HepG2 (cell line): Measurements from ENCODE around the gene CHKA. TPM values are rescaled to one million over a fixed set of nuclear protein-coding genes. Genes with fewer than 3 reads are reported as not detected.

Experiments used
- ATF5 ChIP-seq: sonication (generic); formaldehyde crosslinking; IDR thresholded peaks from 2 replicates; pipeline ENCODE4 v1.4.0; 2020; ENCODE audit warnings: mild to moderate bottlenecking, low read depth, missing genetic modification reagents
- BRCA1 ChIP-seq: sonication (generic); formaldehyde crosslinking; IDR thresholded peaks from 2 replicates; pipeline ENCODE4 v1.4.0; 2020; ENCODE audit warnings: missing genetic modification reagents
- CBX5 ChIP-seq: sonication (generic); formaldehyde crosslinking; IDR thresholded peaks from 2 replicates; pipeline ENCODE4 v1.4.0; 2020; ENCODE audit warnings: missing genetic modification reagents, borderline replicate concordance
- DPF2 ChIP-seq: sonication (generic); formaldehyde crosslinking; IDR thresholded peaks from 2 replicates; pipeline ENCODE4 v1.4.0; 2020; ENCODE audit warnings: mild to moderate bottlenecking, low read depth, missing genetic modification reagents, borderline replicate concordance
- ELF4 ChIP-seq: sonication (generic); formaldehyde crosslinking; IDR thresholded peaks from 2 replicates; pipeline ENCODE4 v1.5.0; 2020; ENCODE audit warnings: missing genetic modification reagents, mild to moderate bottlenecking, moderate library complexity, borderline replicate concordance
- ETV6 ChIP-seq: sonication (generic); formaldehyde crosslinking; conservative IDR thresholded peaks from 2 replicates; pipeline ENCODE4 v1.4.0; 2020; ENCODE audit warnings: missing genetic modification reagents
- GLI4 ChIP-seq: sonication (generic); formaldehyde crosslinking; IDR thresholded peaks from 2 replicates; pipeline ENCODE4 v1.5.1; 2020; ENCODE audit warnings: missing genetic modification reagents, mild to moderate bottlenecking, moderate library complexity, borderline replicate concordance
- HDAC1 ChIP-seq: sonication (generic); formaldehyde crosslinking; IDR thresholded peaks from 2 replicates; pipeline ENCODE4 v1.5.1; 2020; ENCODE audit warnings: mild to moderate bottlenecking, missing genetic modification reagents
- HNF4G ChIP-seq, 2 experiments: sonication (generic) in 1 of 2; formaldehyde crosslinking in 1 of 2; IDR thresholded peaks; 2 replicates each; pipeline versions ENCODE4 v1.4.0 to v1.6.1; 2011 to 2020; ENCODE audit warnings: borderline replicate concordance in 2 of 2, low read depth in 2 of 2, mild to moderate bottlenecking in 2 of 2, low read length in 1 of 2, missing genetic modification reagents in 1 of 2, moderate library complexity in 1 of 2
- MBD4 ChIP-seq: IDR thresholded peaks from 2 replicates; pipeline ENCODE4 v1.6.1; 2012; ENCODE audit warnings: low read length, inconsistent platforms, borderline replicate concordance
- MIXL1 ChIP-seq: IDR thresholded peaks from 2 replicates; pipeline ENCODE4 v1.6.1; 2016
- NPAS2 ChIP-seq: sonication (generic); formaldehyde crosslinking; IDR thresholded peaks from 2 replicates; pipeline ENCODE4 v1.8.0; 2022; ENCODE audit warnings: mild to moderate bottlenecking, missing genetic modification reagents, borderline replicate concordance
- PHF8 ChIP-seq: sonication (generic); formaldehyde crosslinking; IDR thresholded peaks from 2 replicates; pipeline ENCODE4 v1.5.0; 2020; ENCODE audit warnings: missing genetic modification reagents
- PITX1 ChIP-seq: sonication (generic); formaldehyde crosslinking; IDR thresholded peaks from 2 replicates; pipeline ENCODE4 v1.5.1; 2020; ENCODE audit warnings: mild to moderate bottlenecking, missing genetic modification reagents
- RARA ChIP-seq: IDR thresholded peaks from 2 replicates; pipeline ENCODE4 v1.6.1; 2016; ENCODE audit warnings: missing genetic modification reagents, missing compliant biosample characterization
- REPIN1 ChIP-seq: sonication (generic); formaldehyde crosslinking; IDR thresholded peaks from 2 replicates; pipeline ENCODE4 v1.8.0; 2022; ENCODE audit warnings: missing genetic modification reagents, low read depth, mild to moderate bottlenecking, borderline replicate concordance
- SIX1 ChIP-seq: sonication (generic); formaldehyde crosslinking; IDR thresholded peaks from 2 replicates; pipeline ENCODE4 v1.4.0; 2020; ENCODE audit warnings: missing genetic modification reagents, borderline replicate concordance
- THAP11 ChIP-seq: IDR thresholded peaks from 2 replicates; pipeline ENCODE4 v1.6.1; 2016; ENCODE audit warnings: missing biosample characterization, missing genetic modification reagents
- ZBTB7B ChIP-seq: sonication (generic); formaldehyde crosslinking; IDR thresholded peaks from 2 replicates; pipeline ENCODE4 v1.4.0; 2020; ENCODE audit warnings: missing genetic modification reagents
- ZFP36L1 ChIP-seq: sonication (generic); formaldehyde crosslinking; IDR thresholded peaks from 2 replicates; pipeline ENCODE4 v1.8.0; 2022; ENCODE audit warnings: mild to moderate bottlenecking, missing genetic modification reagents, moderate library complexity
- ZFP41 ChIP-seq: sonication (generic); formaldehyde crosslinking; IDR thresholded peaks from 2 replicates; pipeline ENCODE4 v1.4.0; 2020; ENCODE audit warnings: mild to moderate bottlenecking, missing genetic modification reagents, borderline replicate concordance
- ZNF292 ChIP-seq: sonication (generic); formaldehyde crosslinking; IDR thresholded peaks from 2 replicates; pipeline ENCODE4 v1.8.1; 2022; ENCODE audit warnings: mild to moderate bottlenecking, low read depth, missing genetic modification reagents, borderline replicate concordance
- ZNF556 ChIP-seq: sonication (generic); formaldehyde crosslinking; IDR thresholded peaks from 2 replicates; pipeline ENCODE4 v1.4.0; 2020; ENCODE audit warnings: mild to moderate bottlenecking, missing genetic modification reagents, borderline replicate concordance
- ZNF619 ChIP-seq: sonication (generic); formaldehyde crosslinking; IDR thresholded peaks from 2 replicates; pipeline ENCODE4 v1.4.0; 2020; ENCODE audit warnings: mild to moderate bottlenecking, missing genetic modification reagents
- ZNF691 ChIP-seq: sonication (generic); formaldehyde crosslinking; IDR thresholded peaks from 2 replicates; pipeline ENCODE4 v1.4.0; 2020; ENCODE audit warnings: missing genetic modification reagents, low read depth, mild to moderate bottlenecking, borderline replicate concordance
- ZSCAN29 ChIP-seq: sonication (generic); formaldehyde crosslinking; conservative IDR thresholded peaks from 2 replicates; pipeline ENCODE4 v1.4.0; 2020; ENCODE audit warnings: mild to moderate bottlenecking, missing genetic modification reagents
- polyA plus RNA-seq, 8 experiments: library from polyadenylated mRNA; depleted of rRNA in 3 of 8; stranded (reverse) in 7 of 8; unstranded in 1 of 8; fragments of >200 nt; fragmentation: Illumina TruSeq in 4 of 8; extraction: Trizol in 4 of 8; gene quantifications; 2 replicates each; pipeline versions ENCODE4 v1.2.1 to v1.2.3, GENCODE V29; 2011 to 2016; ENCODE audit warnings: low read depth in 4 of 8, missing spikeins in 1 of 8, mixed read lengths in 1 of 8; ENCODE audit not compliant: insufficient read depth in 1 of 8
- total RNA-seq, 5 experiments: library from RNA; depleted of rRNA; stranded (reverse); fragments of >200 nt; fragmentation: Illumina TruSeq; extraction: Trizol; gene quantifications; 2 replicates each; pipeline ENCODE4 v1.2.3, GENCODE V29; 2016; ENCODE audit warnings: low read depth in 1 of 5
- TF ChIP-seq, protein P1 (sequence below): sonication (generic); formaldehyde crosslinking; IDR thresholded peaks from 2 replicates; pipeline ENCODE4 v1.4.0; 2020; ENCODE audit warnings: missing genetic modification reagents

CHKA gene
- total and polyA plus RNA-seq, 2 of the 13 experiments (the other 11 are each of a cell fraction or from before 2014, with no cell fraction given), result 71.6 to 92.7 TPM

DNA sequence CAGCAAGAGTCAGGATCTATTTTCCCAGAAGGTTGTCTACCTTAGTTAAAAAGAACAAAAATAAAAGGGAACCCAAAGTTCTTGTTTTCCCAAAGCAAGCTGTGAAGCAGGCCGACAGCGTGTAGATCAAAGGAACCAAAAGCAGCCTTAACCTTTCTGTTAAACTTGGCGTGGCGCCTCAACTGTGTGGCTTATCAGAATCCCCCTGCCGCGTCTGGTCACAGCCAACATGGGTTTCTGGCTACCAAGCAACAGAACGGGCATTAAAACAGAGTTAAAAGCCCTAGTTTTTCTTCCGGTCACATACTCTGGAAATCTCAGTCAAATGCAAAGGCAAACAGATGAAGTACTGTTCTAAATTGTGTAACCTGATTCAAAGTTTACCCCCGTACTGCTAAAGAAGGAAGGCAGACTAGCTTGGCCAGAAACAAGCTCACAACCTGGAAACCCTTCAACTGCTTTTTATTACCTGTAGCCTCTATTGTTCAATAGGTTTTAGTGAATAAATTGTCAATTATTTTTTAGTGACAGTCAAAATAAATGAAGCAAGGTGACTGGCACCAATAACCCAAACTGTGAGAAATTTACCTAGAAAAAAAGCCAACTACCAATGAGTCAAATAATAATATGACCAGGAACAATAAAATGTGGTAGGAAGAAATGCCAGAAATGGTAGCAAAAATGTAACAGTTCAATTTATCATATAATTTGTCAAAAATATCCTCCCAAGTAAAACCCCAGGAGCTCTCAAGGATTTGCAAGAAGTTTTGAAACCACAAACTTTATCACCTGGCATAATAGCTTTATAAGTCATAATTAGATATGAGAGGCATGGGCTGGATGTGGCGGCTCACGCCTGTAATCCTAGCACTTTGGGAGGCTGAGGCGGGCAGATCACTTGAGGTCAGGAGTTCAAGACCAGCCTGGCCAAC is 21.4 kb downstream of the CHKA start (continued):
- TF ChIP-seq ETV6 (CRISPR knock-in tag) (0 out of 2 replicates have a peak, but pooled peaks have one; percentile 36), CBX5 (CRISPR knock-in tag) (peak; percentile 64; the same call in 1 of the 2 replicates), HDAC1 (peak; percentile 87), BRCA1 (CRISPR knock-in tag) (no peak), MIXL1 (CRISPR knock-in tag) (peak; percentile 37; the same call in 1 of the 2 replicates), ZNF556 (CRISPR knock-in tag) (peak; percentile 88; the same call in 1 of the 2 replicates), ZSCAN29 (CRISPR knock-in tag) (peak; percentile 87), ZFP36L1 (CRISPR knock-in tag) (peak; percentile 31; the same call in 1 of the 2 replicates), REPIN1 (CRISPR knock-in tag) (peak; percentile 60; the same call in 1 of the 2 replicates), ZFP41 (CRISPR knock-in tag) (no peak), PHF8 (CRISPR knock-in tag) (0 out of 2 replicates have a peak, but pooled peaks have one; percentile 28), DPF2 (peak; percentile 96), ZNF619 (CRISPR knock-in tag) (no peak), ZNF292 (CRISPR knock-in tag) (peak; percentile 59; the same call in 1 of the 2 replicates), ELF4 (CRISPR knock-in tag) (peak; percentile 61; the same call in 1 of the 2 replicates), SIX1 (CRISPR knock-in tag) (peak; percentile 55; the same call in 1 of the 2 replicates), ATF5 (CRISPR knock-in tag) (no peak), ZBTB7B (CRISPR knock-in tag) (peak; percentile 93), RARA (CRISPR knock-in tag) (peak; percentile 96), GLI4 (CRISPR knock-in tag) (0 out of 2 replicates have a peak, but pooled peaks have one; percentile 31), PITX1 (CRISPR knock-in tag) (peak; percentile 95), HNF4G (IDR thresholded peaks at IDR 0.05; ENCODE audit: borderline replicate concordance, low read depth, low read length) (peak; percentile 74; the same call in 1 of the 2 replicates), HNF4G (CRISPR knock-in tag; IDR thresholded peaks at IDR 0.05; ENCODE audit: borderline replicate concordance, low read depth) (no peak), NPAS2 (no peak), ZNF691 (CRISPR knock-in tag) (peak; percentile 58; the same call in 1 of the 2 replicates), MBD4 (peak; percentile 39; the same call in 1 of the 2 replicates), THAP11 (peak; percentile 44)
- TF ChIP-seq, protein P1, sequence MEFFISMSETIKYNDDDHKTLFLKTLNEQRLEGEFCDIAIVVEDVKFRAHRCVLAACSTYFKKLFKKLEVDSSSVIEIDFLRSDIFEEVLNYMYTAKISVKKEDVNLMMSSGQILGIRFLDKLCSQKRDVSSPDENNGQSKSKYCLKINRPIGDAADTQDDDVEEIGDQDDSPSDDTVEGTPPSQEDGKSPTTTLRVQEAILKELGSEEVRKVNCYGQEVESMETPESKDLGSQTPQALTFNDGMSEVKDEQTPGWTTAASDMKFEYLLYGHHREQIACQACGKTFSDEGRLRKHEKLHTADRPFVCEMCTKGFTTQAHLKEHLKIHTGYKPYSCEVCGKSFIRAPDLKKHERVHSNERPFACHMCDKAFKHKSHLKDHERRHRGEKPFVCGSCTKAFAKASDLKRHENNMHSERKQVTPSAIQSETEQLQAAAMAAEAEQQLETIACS (CRISPR knock-in tag), result no peak
